Liver (tissue), 9 donors: ENCODE measurements around the gene ZSCAN22. TPM values are rescaled to one million over a fixed set of nuclear protein-coding genes. Genes with fewer than 3 reads are reported as not detected.

Experiments
- DNase-seq: peaks from one replicate; pipeline ENCODE4 v3.0.0-alpha.2; 2017; ENCODE audit warnings: low spot score
- H3K27ac ChIP-seq, 2 donors: one replicate each; pipeline ENCODE4 v1.7.0; 2013; ENCODE audit warnings: inconsistent platforms in 2 of 2, low read length in 2 of 2, control low read depth in 1 of 2, low read depth in 1 of 2, mild to moderate bottlenecking in 1 of 2
- H3K27me3 ChIP-seq, 4 donors: one replicate each; pipeline versions ENCODE4 v1.6.1 to v1.7.0; 2013; ENCODE audit warnings: low read length in 3 of 4, inconsistent platforms in 1 of 4, mild to moderate bottlenecking in 1 of 4, moderate library complexity in 1 of 4; ENCODE audit not compliant: control insufficient read depth in 4 of 4, insufficient read depth in 4 of 4
- H3K36me3 ChIP-seq, 4 donors: one replicate each; pipeline versions ENCODE4 v1.6.1 to v1.7.0; 2013; ENCODE audit warnings: low read length in 3 of 4, mild to moderate bottlenecking in 3 of 4, low read depth in 1 of 4, moderate library complexity in 1 of 4; ENCODE audit not compliant: control insufficient read depth in 4 of 4, insufficient read depth in 3 of 4
- H3K4me1 ChIP-seq, 4 donors: one replicate each; pipeline versions ENCODE4 v1.6.1 to v1.7.0; 2013; ENCODE audit warnings: low read length in 3 of 4, mild to moderate bottlenecking in 3 of 4, moderate library complexity in 1 of 4; ENCODE audit not compliant: control insufficient read depth in 4 of 4, insufficient read depth in 4 of 4
- H3K4me3 ChIP-seq, 3 donors: one replicate each; pipeline versions ENCODE4 v1.6.1 to v1.7.0; 2013; ENCODE audit warnings: low read length in 3 of 3, control low read depth in 1 of 3, low read depth in 1 of 3, mild to moderate bottlenecking in 1 of 3
- H3K9ac ChIP-seq, 2 donors: one replicate each; pipeline ENCODE4 v1.7.0; 2013; ENCODE audit warnings: low read length in 2 of 2, mild to moderate bottlenecking in 2 of 2, moderate library complexity in 2 of 2, control low read depth in 1 of 2, low read depth in 1 of 2
- H3K9me3 ChIP-seq, 4 donors: one replicate each; pipeline versions ENCODE4 v1.6.1 to v1.7.0; 2013; ENCODE audit warnings: low read length in 3 of 4; ENCODE audit not compliant: control insufficient read depth in 4 of 4
- EGR1 ChIP-seq, 2 donors: IDR thresholded peaks; 2 replicates each; pipeline ENCODE4 v1.6.1; 2016 to 2018; ENCODE audit warnings: antibody characterized with exemption in 2 of 2, low read depth in 2 of 2
- FOXA1 ChIP-seq: IDR thresholded peaks from 2 replicates; pipeline ENCODE4 v1.6.1; 2016; ENCODE audit warnings: antibody characterized with exemption
- FOXA2 ChIP-seq: IDR thresholded peaks from 2 replicates; pipeline ENCODE4 v1.6.1; 2016; ENCODE audit warnings: antibody characterized with exemption
- GABPA ChIP-seq, 2 donors: IDR thresholded peaks in 1 of 2; conservative IDR thresholded peaks in 1 of 2; 2 replicates each; pipeline ENCODE4 v1.6.1; 2016; ENCODE audit warnings: antibody characterized with exemption in 2 of 2, mild to moderate bottlenecking in 1 of 2, moderate library complexity in 1 of 2
- HNF4A ChIP-seq, 2 donors: conservative IDR thresholded peaks; 2 replicates each; pipeline ENCODE4 v1.6.1; 2016; ENCODE audit warnings: antibody characterized with exemption in 2 of 2, mild to moderate bottlenecking in 2 of 2
- HNF4G ChIP-seq: IDR thresholded peaks from 2 replicates; pipeline ENCODE4 v1.6.1; 2016; ENCODE audit warnings: antibody characterized with exemption
- JUND ChIP-seq, 2 donors: IDR thresholded peaks; 2 replicates each; pipeline ENCODE4 v1.6.1; 2016; ENCODE audit warnings: antibody characterized with exemption in 2 of 2
- NR2F2 ChIP-seq: IDR thresholded peaks from 2 replicates; pipeline ENCODE4 v1.6.1; 2016; ENCODE audit warnings: antibody characterized with exemption
- RAD21 ChIP-seq, 2 donors: IDR thresholded peaks; 2 replicates each; pipeline ENCODE4 v1.6.1; 2016; ENCODE audit warnings: antibody characterized with exemption in 2 of 2, mild to moderate bottlenecking in 2 of 2
- RXRA ChIP-seq, 2 donors: IDR thresholded peaks; 2 replicates each; pipeline ENCODE4 v1.6.1; 2017 to 2018; ENCODE audit warnings: antibody characterized with exemption in 2 of 2, mild to moderate bottlenecking in 1 of 2
- SP1 ChIP-seq: IDR thresholded peaks from 2 replicates; pipeline ENCODE4 v1.6.1; 2018; ENCODE audit warnings: antibody characterized with exemption, mild to moderate bottlenecking
- TAF1 ChIP-seq: conservative IDR thresholded peaks from 2 replicates; pipeline ENCODE4 v1.6.1; 2016; ENCODE audit warnings: antibody characterized with exemption, mild to moderate bottlenecking
- YY1 ChIP-seq: IDR thresholded peaks from 2 replicates; pipeline ENCODE4 v1.6.1; 2016; ENCODE audit warnings: antibody characterized with exemption, mild to moderate bottlenecking
- WGBS: extraction: QIAGEN DNeasy Blood & Tissue Kit; methylation state at CpG from one replicate; pipeline ENCODE4 v1.1.7; 2013; 5-methylcytosine and 5-hydroxymethylcytosine counted together
- polyA plus RNA-seq, 2 donors: library from polyadenylated mRNA; stranded (reverse) in 1 of 2; unstranded in 1 of 2; fragments of 200-250 nt in 1 of 2; fragments of >200 nt in 1 of 2; fragmentation: Nextera tagmentation in 1 of 2; extraction: Ambion mirVana in 1 of 2; gene quantifications; one replicate each; pipeline versions ENCODE4 v1.2.1 to v1.2.3, GENCODE V29; 2013 to 2015
- total RNA-seq, 2 donors: library from RNA; depleted of rRNA; stranded (reverse); fragments of >200 nt; gene quantifications; one replicate each; pipeline ENCODE4 v1.2.3, GENCODE V29; 2014
- TF ChIP-seq, protein P1 (sequence below): IDR thresholded peaks from 2 replicates; pipeline ENCODE4 v1.6.1; 2016; ENCODE audit warnings: antibody characterized with exemption
- TF ChIP-seq, protein P2 (sequence below): IDR thresholded peaks from 2 replicates; pipeline ENCODE4 v1.6.1; 2016; ENCODE audit warnings: antibody characterized with exemption
- TF ChIP-seq, protein P3 (sequence below): IDR thresholded peaks from 2 replicates; pipeline ENCODE4 v1.6.1; 2016; ENCODE audit warnings: antibody characterized with exemption
- TF ChIP-seq, protein P4 (sequence below): IDR thresholded peaks from 2 replicates; pipeline ENCODE4 v1.6.1; 2016; ENCODE audit warnings: antibody characterized with exemption, mild to moderate bottlenecking
- TF ChIP-seq, protein P5 (sequence below): fragments of 150-350 bp; IDR thresholded peaks from 2 replicates; pipeline ENCODE4 v1.5.1; 2017; ENCODE audit warnings: improper control_type of control experiment, low read depth, low read length; ENCODE audit not compliant: missing input control
- donor health status: healthy.
- donor health status: healthy.
- donor health status: healthy.
- donor health status: healthy.
- donor health status: healthy.

The ZSCAN22 gene
- total and polyA plus RNA-seq, 4 donors, result 0.88 to 3.5 (median 2.0) TPM

DNA sequence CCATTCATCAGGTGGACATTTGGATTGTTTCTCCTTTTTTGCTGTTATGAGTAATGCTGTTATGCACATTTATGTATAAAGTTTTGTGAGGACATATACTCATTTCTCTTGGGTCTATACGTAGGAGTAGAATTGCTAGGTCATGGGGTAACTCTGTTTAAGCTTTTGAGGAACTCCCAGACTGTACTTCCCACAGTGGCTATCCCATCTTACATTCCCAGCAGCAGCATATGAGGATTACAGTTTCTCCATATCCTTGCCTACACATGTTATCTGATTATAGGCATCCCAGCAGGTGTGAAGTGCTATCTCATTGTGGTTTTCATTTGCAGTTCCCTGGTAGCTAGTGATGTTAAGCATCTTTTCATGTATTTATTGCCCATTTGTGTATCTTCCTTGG lies 5.9 kb downstream of the ZSCAN22 start:
- H3K9ac ChIP-seq, result no peak overlapping the region
- no peak overlapping the region for H3K4me3 ChIP-seq
- no peaks in the 10 kb centered on the region for H3K9me3 ChIP-seq
- H3K36me3 ChIP-seq, result peaks cover 0 to 4% (median 2%) of the 10 kb centered on the region in 4 donors
- DNase-seq, result no peak
- no peak overlapping the region for H3K27ac ChIP-seq
- 95% methylated on average over 1 of the region's 1 CpG for WGBS
- H3K27me3 ChIP-seq, result no peaks in the 10 kb centered on the region
- H3K4me1 ChIP-seq, result peaks cover 14 to 51% (median 45%) of the 10 kb centered on the region in 4 donors
- TF ChIP-seq SP1 (no peak), RXRA (IDR thresholded peaks at IDR 0.05) (no peak), HNF4G (no peak), FOXA2 (no peak), JUND (IDR thresholded peaks at IDR 0.05) (no peak), YY1 (no peak)
- TF ChIP-seq, protein P1, sequence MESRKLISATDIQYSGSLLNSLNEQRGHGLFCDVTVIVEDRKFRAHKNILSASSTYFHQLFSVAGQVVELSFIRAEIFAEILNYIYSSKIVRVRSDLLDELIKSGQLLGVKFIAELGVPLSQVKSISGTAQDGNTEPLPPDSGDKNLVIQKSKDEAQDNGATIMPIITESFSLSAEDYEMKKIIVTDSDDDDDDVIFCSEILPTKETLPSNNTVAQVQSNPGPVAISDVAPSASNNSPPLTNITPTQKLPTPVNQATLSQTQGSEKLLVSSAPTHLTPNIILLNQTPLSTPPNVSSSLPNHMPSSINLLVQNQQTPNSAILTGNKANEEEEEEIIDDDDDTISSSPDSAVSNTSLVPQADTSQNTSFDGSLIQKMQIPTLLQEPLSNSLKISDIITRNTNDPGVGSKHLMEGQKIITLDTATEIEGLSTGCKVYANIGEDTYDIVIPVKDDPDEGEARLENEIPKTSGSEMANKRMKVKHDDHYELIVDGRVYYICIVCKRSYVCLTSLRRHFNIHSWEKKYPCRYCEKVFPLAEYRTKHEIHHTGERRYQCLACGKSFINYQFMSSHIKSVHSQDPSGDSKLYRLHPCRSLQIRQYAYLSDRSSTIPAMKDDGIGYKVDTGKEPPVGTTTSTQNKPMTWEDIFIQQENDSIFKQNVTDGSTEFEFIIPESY, result no peak
- TF ChIP-seq, protein P2, sequence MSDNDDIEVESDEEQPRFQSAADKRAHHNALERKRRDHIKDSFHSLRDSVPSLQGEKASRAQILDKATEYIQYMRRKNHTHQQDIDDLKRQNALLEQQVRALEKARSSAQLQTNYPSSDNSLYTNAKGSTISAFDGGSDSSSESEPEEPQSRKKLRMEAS, result no peak

DNA sequence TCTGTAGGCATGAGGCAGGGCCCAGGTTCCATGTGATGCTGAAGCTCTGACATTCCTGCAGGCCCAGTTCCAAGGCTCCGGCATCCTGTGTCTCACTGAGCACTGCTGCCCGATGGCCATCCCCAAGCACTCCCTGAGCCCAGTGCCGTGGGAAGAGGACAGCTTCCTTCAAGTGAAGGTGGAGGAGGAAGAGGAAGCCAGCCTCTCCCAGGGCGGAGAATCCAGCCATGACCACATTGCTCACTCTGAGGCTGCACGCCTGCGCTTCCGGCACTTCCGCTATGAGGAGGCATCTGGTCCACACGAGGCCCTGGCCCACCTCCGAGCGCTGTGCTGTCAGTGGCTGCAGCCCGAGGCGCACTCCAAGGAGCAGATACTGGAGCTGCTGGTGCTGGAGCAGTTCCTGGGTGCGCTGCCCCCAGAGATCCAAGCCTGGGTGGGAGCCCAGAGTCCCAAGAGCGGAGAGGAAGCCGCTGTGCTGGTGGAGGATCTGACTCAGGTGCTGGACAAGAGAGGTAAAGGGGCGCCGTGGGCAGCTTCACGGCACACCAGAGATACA lies 8.0 kb downstream of the ZSCAN22 start:
- H3K4me3 ChIP-seq, result no peak overlapping the region
- H3K27me3 ChIP-seq, result no peaks in the 10 kb centered on the region
- DNase-seq, result no peak
- H3K9me3 ChIP-seq, result peaks cover 0 to 3% (median 0%) of the 10 kb centered on the region in 4 donors
- TF ChIP-seq RXRA (IDR thresholded peaks at IDR 0.05) (no peak), GABPA (IDR thresholded peaks at IDR 0.05 in 1 of 2, conservative IDR thresholded peaks at IDR 0.05 in 1 of 2) (no peak), NR2F2 (no peak), EGR1 (IDR thresholded peaks at IDR 0.05; ENCODE audit: low read depth in 2 of 2) (no peak), HNF4G (no peak), HNF4A (conservative IDR thresholded peaks at IDR 0.05) (no peak), YY1 (no peak), RAD21 (IDR thresholded peaks at IDR 0.05) (no peak), FOXA2 (no peak), TAF1 (no peak), JUND (IDR thresholded peaks at IDR 0.05) (no peak), FOXA1 (no peak)
- TF ChIP-seq, protein P3, sequence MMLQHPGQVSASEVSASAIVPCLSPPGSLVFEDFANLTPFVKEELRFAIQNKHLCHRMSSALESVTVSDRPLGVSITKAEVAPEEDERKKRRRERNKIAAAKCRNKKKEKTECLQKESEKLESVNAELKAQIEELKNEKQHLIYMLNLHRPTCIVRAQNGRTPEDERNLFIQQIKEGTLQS, result no peak
- TF ChIP-seq, protein P1, result no peak
- TF ChIP-seq, protein P4, sequence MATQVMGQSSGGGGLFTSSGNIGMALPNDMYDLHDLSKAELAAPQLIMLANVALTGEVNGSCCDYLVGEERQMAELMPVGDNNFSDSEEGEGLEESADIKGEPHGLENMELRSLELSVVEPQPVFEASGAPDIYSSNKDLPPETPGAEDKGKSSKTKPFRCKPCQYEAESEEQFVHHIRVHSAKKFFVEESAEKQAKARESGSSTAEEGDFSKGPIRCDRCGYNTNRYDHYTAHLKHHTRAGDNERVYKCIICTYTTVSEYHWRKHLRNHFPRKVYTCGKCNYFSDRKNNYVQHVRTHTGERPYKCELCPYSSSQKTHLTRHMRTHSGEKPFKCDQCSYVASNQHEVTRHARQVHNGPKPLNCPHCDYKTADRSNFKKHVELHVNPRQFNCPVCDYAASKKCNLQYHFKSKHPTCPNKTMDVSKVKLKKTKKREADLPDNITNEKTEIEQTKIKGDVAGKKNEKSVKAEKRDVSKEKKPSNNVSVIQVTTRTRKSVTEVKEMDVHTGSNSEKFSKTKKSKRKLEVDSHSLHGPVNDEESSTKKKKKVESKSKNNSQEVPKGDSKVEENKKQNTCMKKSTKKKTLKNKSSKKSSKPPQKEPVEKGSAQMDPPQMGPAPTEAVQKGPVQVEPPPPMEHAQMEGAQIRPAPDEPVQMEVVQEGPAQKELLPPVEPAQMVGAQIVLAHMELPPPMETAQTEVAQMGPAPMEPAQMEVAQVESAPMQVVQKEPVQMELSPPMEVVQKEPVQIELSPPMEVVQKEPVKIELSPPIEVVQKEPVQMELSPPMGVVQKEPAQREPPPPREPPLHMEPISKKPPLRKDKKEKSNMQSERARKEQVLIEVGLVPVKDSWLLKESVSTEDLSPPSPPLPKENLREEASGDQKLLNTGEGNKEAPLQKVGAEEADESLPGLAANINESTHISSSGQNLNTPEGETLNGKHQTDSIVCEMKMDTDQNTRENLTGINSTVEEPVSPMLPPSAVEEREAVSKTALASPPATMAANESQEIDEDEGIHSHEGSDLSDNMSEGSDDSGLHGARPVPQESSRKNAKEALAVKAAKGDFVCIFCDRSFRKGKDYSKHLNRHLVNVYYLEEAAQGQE, result no peak
- TF ChIP-seq, protein P5, sequence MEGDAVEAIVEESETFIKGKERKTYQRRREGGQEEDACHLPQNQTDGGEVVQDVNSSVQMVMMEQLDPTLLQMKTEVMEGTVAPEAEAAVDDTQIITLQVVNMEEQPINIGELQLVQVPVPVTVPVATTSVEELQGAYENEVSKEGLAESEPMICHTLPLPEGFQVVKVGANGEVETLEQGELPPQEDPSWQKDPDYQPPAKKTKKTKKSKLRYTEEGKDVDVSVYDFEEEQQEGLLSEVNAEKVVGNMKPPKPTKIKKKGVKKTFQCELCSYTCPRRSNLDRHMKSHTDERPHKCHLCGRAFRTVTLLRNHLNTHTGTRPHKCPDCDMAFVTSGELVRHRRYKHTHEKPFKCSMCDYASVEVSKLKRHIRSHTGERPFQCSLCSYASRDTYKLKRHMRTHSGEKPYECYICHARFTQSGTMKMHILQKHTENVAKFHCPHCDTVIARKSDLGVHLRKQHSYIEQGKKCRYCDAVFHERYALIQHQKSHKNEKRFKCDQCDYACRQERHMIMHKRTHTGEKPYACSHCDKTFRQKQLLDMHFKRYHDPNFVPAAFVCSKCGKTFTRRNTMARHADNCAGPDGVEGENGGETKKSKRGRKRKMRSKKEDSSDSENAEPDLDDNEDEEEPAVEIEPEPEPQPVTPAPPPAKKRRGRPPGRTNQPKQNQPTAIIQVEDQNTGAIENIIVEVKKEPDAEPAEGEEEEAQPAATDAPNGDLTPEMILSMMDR, result no peak
- H3K9ac ChIP-seq, result no peak overlapping the region
- WGBS, result 96% methylated on average over 19 of the region's 19 CpGs
- no peak overlapping the region for H3K27ac ChIP-seq
- H3K4me1 ChIP-seq, result peaks cover 12 to 38% (median 31%) of the 10 kb centered on the region in 4 donors
- H3K36me3 ChIP-seq, result peaks cover 0 to 15% (median 12%) of the 10 kb centered on the region in 4 donors
